AML-193 (cell line): ENCODE measurements around the gene P2RX3.
A peak's percentile ranks its signal among the peaks of the same experiment; 100 is the strongest.
"Not testable (repeated sequence)": the region's sequence is repeated elsewhere in the genome, so short reads cannot be mapped to it uniquely, and the experiment has no call there.

Source experiments
- DNase-seq, 2 experiments: peaks; one replicate each; lab custom pipeline; 2025; lab: John Stamatoyannopoulos, UW

The P2RX3 gene

GRCh38 chr11:57324886-57325734, 13.0 kb upstream of the P2RX3 start, which contains the start of gene TNKS1BP1:
Gene TNKS1BP1 (minus strand): TSS chr11:57324952. CDS start chr11:57321885, 3,067 bp downstream.
- DNase-seq: peak; percentile 86 to 92

- no peak for DNase-seq
These were observed 12.5 kb upstream of the P2RX3 start for GRCh38 chr11:57325735-57326048.

- no peak for DNase-seq
These were observed 10.4 kb upstream of the P2RX3 start for GRCh38 chr11:57327721-57328120.

- no peak for DNase-seq
These were observed 8.1 kb upstream of the P2RX3 start for GRCh38 chr11:57330029-57330428.

GRCh38 chr11:57331720-57332119, 6.4 kb upstream of the P2RX3 start:
- DNase-seq: no peak

GRCh38 chr11:57332694-57333440, 5.3 kb upstream of the P2RX3 start:
- DNase-seq: no peak

GRCh38 chr11:57335023-57335342, 3.2 kb upstream of the P2RX3 start:
- DNase-seq: no peak

GRCh38 chr11:57335343-57336110, 2.6 kb upstream of the P2RX3 start, which contains the start of gene SSRP1:
Gene SSRP1 (minus strand): TSS chr11:57335892. CDS start chr11:57335121, 771 bp downstream.
- DNase-seq: peak; percentile 74 to 75

GRCh38 chr11:57336111-57336666, 2.0 kb upstream of the P2RX3 start:
- DNase-seq: peak; percentile 25 to 44

GRCh38 chr11:57336856-57337255, 1.3 kb upstream of the P2RX3 start:
- not testable (repeated sequence) for DNase-seq

GRCh38 chr11:57339328-57339727, 1.2 kb downstream of the P2RX3 start:
- no peak for DNase-seq

GRCh38 chr11:57340039-57340615, 2.0 kb downstream of the P2RX3 start:
- DNase-seq: no peak

- DNase-seq: no peak
These were observed 3.2 kb downstream of the P2RX3 start for GRCh38 chr11:57341250-57341808.

- DNase-seq: no peak
These were observed 4.5 kb downstream of the P2RX3 start for GRCh38 chr11:57342702-57343101.

GRCh38 chr11:57343825-57344224, 5.7 kb downstream of the P2RX3 start:
- DNase-seq: no peak

- no peak for DNase-seq
These were observed 6.7 kb downstream of the P2RX3 start for GRCh38 chr11:57344826-57345225.

- peak; percentile 55 to 56 for DNase-seq
These were observed 7.5 kb downstream of the P2RX3 start for GRCh38 chr11:57345555-57346211.

- DNase-seq: no peak
These were observed 9.2 kb downstream of the P2RX3 start for GRCh38 chr11:57347336-57347735.

GRCh38 chr11:57348052-57348451, 9.9 kb downstream of the P2RX3 start:
- DNase-seq: no peak

GRCh38 chr11:57348636-57349313, 10.6 kb downstream of the P2RX3 start:
- DNase-seq: no peak
